Stimulated activated CD4-positive, alpha-beta T cell treated with anti-CD3 and anti-CD28 coated beads, Interleukin-1b, Interleukin-23, amount 100 ng/mL, for 24 hours (primary cell): ENCODE measurements around the gene NSG1.

Experiments used
- DNase-seq, 4 experiments: peaks; one replicate each; pipeline ENCODE4 v3.0.0-alpha.2; 2020; ENCODE audit warnings: low read depth in 4 of 4, low spot score in 1 of 4

NSG1 gene

DNA sequence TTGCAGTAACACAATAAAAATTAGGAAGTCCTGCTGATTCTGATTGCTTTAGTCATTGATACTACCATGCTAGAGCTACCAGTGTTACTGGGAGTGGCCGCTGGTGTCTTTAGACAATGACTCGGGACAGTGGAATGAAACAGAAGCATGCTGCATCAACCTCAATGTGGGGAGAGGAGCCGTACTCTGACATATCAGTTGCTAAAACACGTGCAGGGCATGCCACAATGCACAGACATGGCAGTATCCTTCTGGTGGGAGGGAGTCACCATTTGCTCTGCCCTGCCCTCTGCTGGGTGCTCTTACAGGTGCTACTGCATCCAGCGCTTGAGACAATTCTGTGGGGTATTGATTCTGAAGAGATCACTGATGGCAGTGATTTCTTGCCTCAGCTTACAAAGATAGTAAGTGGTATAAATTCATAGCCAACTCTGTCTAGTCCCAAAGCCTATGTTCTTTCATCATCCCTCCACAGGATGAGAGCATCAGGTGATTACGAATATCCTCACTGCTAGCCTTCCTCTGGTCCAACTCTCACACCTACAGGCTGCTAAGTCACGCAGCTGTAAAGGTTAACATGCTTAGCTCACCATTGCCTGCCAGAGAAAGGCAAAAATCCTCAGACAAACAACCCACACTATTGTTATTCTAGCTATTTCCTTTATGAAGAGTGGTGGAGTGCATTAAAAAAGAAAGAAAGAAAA lies 43.7 kb downstream of the NSG1 start:
- DNase-seq = peak; percentile 7 to 12 (median 10)

DNA sequence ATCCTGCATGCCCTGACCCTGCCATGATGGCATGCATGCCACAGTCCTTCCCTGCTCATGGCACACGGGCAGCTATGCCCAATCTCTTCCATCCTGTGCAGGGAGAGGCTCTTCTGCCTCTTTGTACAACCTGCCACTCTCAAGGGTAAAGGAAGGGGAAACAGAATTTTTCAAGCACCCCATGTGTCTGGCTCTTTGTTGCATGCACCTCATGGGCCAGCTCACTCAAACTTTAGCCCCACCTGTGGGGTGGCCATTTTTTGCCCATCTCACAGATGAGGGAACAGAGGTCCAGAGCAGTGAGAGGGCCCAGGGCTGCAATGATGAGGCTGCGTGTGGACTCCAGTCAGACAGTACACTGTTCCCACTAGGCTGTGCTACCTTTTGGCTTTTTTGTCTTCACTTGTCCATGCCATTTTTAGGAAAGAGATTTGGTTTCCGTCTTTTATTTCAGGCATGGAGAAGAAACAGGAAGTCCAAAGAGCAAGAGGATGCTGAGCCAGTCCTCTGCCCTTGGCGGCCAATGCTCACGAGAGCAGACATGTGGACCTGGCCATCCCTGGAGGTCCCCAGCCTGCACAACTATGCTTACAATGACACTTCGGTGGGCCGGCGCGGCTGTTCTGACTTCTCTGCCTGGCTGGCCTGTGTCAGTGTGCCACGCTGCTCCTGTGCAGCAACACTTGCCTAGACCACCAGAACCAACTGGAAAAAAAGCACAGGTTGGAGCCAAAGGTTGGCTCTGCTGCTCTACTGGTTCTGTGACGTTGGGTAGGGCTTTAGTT lies 45.6 kb downstream of the NSG1 start:
- DNase-seq = no peak

DNA sequence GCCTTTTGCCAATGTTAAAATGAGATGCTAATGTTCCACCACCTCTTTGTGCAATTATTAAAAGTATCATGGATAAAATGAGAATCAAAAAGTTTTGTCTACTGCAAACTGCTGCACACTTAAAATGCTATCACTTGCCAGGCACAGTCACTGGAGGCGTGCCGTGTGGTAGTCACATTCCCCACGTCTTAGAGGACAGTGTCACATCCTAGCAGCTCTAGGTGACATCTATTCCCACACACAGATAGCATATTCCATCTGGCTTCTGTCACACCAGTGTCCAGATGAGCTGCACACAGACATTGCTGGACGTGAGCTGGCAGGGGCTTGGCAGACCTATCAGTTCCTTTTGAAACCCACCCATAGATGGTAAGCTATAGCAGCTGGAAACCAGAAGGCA lies 47.0 kb downstream of the NSG1 start:
- DNase-seq = no peak

DNA sequence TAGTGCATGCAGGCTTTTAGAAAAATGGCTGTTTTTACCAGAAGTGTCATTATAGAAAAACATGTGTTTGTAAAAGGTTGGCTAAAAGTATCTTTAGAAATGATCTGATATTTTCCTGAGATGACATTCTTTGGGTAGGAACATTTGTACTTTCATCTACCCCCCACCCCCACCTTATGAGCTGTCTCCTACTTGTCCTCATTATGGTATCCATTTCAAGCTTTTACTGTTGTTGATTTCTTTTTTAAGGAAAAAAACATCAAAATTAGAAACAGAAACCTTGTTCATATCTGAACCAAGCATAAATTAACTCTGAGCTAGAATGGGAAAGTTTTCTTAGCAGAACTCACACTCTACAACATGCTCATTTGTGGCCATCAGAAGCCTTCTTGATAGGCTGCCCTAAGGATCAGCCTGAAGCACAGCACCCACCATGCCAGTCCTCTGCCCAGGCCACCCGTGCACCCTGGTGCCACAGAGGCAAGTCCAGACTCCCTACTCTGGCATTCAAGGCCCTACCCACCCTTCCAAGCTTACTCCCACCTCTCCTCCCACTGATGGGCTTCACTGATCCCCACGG lies 49.4 kb downstream of the NSG1 start:
- DNase-seq = no peak

DNA sequence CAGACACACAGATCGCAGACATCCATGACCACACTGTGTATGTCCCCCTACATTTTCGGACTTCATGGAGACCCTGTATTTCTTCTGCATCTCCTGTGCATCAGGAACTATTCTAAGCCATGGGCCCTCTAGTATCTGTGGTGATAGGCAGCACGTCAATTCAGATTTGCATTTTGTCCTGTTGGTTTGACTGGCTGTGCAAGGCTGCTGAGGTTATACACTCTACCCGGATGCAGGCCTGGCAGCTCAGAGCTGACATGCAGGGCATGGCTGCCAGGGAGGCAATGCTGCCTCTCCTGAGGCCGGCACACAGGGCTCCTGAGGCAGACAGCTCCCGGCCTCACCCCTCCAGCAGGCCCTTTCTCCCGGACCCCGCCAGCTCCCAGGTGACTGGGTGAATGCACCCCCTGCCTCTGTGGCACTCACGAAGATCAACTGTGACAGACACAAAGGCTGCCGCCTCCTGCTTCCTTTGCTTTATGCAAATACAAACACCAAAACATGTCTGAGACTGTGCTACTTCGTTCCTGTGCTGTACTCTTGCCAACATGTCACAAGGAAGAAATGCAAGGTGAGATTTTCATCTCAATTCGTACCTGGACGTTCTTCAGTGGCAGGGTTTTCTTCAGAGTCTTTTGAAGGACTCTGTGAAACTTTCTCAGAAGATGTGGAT lies 51.0 kb downstream of the NSG1 start:
- DNase-seq = no peak

DNA sequence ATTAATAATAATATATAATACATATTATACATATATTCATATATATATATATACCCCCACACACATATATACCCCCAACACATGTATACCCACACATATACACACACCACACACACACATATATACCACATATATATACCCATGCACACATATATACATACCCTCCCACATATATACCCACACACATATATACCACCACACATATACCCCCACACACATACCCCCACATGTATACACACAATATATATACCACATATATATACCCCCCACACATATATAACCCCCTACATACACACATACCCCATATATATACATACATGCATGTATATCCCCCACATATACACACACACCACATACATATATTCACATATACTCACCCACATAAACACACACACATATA lies 52.0 kb downstream of the NSG1 start:
- DNase-seq = no peak

DNA sequence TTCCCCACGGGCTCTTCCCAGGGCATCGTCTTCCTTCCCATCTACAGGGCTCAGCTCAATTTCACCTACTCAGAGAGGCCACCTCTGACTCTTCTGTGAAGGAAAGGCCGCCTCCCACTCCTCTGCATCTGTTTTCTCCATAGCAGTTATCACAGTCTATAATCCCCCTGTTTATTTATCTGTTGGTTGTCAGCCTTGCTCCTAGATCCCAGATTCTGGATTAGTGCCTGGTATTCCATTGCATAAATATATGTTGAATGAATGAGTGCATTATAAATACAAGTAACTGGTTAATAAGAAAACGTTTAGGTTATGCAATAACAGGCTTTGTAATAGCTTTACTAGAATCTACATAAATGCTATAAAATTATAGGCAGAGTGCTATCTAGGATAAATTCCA lies 52.9 kb downstream of the NSG1 start:
- no peak for DNase-seq

DNA sequence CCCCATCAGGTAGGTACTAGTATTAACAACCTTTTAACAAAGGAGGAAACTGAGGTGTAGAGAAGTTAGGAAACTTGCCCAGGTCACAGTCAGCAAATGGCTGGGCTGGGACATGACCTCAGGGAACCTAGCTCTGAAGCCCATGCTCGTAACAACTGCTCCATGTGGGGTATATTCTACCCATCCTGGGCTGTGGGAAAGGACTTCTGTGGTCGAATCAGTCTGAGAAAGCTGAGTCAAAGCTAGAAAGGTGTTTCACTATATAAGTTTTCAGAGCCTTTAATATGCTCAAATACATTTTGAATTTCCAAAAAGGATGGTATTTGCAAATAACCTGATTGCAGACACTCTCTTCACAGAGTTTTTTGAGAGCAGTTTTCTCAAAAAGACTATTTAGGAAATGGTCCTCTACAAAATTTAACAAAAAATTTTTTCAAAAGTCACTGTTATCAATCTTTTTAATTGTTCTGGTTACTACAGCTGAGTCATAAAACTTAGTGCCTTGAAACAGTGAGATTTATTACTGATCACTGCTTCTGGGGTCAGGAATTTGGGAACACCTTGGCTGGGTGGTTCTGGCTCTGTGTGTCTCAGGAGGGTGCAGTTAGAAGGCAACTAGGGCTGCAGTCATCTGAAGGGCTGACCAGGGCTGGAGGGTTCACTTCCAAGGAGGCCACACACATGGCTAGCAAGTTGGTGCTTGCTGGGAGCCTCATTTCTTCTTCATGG lies 53.6 kb downstream of the NSG1 start:
- no peak for DNase-seq

DNA sequence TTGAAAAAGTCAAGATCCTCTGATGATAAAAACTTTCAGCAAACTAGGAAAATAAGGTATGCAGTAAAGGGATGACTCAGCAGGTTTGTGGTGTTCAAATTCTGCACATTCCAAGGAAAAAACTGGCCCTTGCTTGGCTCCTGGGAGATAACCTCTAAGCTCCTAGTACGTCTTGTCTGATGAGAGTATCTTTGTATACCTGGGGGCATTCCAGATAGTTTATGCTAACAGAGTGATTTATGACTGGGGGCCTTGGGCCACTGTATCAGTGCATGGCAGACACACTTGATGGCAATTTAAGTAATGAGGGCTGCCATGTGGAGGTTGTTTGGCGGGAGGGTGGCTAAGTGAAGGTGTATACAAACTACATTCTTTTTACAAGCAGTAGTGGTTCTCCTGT lies 56.9 kb downstream of the NSG1 start:
- no peak for DNase-seq

DNA sequence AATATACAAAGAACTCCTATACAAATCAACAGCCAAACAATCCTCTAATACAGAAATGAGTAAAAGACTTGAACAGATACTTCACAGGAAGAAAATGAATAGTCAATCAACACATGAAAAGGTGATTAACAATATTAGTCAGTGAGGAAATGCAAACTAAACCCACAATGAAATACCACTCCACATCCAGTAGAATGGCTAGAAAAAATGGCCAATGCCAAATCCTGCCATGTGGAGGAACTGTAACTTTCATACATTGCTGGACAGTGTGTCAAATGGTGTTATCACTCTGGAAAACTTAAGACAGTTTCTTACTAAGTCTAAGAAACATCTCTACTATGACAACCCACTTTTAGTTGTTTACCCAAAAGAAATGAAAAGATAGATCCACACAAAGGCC lies 59.5 kb downstream of the NSG1 start:
- DNase-seq = no peak

DNA sequence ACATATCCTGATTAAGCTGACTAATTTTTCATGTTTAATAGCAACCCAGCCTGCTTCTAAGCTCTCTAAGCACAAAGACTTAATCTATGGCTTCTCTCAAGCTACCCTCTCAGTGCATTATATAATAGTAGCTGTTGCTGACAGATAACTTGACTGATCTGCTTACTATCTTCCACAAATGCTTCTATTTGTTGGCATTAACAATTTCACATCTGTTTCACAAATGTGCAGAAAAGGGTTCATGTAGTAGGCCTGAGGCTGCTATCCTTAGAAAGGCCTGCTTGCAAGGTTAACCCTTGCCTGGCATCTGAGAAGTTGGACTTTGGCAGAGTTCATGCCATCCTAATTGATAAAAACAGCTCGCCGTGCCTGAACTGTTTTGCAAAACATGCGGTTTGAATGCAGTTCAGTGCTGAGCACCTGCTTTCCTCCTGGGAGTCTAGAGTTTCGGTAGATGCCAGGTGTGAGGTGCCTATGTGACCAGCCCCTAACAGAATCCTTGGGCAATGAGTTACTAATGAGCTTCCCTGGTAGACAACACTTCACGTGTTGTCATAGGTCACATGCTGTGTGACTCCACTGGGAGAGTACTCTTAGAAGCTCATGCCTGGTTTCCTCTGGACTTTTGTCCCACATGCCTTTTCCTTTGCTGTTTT lies 68.4 kb downstream of the NSG1 start:
- no peak for DNase-seq

DNA sequence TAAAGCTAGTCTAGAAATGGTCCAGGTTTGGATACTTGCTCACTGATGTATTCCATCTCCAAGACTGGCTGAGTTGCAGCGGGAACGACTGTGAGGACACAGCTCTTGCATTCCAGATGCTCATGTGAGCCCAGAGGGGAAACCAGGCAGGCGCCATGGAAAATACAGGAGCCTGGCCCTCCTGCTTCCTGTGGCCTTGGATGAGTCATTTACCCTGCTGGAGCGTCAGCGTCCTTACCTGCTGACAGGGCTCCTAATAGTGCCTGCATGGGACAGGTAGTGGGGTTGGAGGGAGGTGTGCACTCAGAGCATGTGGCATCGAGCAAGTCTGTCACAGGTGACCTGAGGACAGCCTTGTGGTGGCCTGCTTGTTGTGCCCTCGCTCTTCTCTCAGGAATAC lies 69.4 kb downstream of the NSG1 start:
- DNase-seq = no peak

DNA sequence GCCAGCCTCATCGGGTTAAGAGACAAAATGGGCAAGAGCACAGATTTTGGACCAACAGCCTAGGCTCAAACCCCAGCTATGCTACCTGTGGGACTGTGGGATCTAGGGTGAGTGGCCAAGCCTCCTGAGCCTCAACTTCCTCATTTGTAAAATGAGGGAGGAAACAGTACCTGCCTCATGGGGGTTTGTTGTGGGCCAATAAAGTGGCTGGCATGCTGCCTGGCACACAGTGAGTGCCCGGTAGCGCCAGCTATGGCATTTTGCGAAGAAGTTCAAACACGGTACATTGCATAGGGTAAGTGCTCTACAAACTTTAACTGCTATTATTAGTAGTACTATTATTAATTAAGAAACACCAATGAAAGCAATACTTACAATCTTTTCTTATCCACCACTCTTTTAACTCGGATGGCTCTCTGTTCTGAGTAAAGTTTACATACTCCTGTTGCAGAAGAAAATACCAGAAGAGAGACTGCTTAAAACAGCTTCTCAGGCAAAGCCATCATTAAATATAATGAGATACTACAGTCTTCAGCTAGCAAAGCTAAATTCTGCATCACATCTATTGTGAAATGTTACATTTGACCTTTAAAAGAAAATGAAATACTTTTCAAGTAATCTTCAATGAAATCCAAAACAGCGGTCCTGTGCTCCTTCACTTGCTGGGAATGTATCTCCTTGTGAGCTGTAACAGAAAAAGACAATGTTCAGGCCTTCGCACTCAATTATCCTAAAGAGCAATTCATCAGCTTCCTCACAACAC lies 70.1 kb downstream of the NSG1 start:
- DNase-seq = no peak

DNA sequence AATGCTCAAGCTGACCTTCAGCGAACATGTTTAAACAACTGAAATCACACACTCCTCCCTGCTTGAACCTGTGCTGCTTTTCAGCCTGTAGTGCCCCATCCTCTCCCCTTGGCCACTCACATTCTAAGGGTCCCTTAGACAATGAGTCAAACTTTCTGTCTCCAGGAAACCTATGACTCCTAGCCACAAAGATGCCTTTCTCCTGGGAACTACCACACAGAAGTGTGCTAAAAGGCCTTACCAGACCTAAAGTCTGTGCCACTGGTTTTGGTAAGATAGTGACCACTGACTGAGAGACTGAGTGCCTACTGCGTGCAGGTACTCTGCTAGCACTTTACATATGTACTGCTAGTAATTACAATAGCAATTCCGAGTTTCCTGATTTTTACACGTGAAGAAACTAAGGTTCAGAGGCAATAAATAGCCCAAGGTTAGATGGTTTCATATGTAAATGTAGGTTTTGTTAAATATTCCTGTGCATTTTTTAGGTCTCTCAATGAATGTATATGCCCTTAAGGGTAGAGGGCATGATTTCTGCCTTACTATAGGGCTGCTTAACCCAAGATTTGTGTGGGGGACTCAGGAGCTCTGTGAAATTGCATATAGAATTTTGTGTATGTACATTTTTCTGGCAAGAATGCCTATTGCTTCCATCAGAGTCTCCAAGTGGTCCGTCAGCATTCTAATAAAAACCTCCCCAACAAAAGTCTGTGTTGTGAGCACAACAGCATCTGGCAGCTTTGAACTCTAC lies 71.1 kb downstream of the NSG1 start:
- DNase-seq = no peak

DNA sequence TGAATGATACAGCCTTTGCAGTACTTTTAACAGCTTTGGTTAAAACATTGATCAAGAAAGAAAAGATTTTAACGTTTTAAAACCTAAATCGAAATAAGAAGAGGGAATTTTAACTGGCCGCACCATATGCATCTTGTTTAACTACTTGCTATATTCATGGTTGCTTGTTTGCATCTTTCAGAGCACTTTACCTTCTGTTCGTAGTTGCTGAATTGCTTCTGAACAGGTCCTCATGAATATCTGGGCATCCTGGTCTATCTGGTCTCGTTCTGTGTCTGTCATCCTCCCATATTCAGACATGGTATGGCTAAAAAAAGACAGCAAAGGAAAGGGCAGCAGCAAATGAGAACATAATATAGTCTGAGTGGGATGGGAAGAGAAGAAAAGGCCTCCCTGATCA lies 72.3 kb downstream of the NSG1 start:
- no peak for DNase-seq

DNA sequence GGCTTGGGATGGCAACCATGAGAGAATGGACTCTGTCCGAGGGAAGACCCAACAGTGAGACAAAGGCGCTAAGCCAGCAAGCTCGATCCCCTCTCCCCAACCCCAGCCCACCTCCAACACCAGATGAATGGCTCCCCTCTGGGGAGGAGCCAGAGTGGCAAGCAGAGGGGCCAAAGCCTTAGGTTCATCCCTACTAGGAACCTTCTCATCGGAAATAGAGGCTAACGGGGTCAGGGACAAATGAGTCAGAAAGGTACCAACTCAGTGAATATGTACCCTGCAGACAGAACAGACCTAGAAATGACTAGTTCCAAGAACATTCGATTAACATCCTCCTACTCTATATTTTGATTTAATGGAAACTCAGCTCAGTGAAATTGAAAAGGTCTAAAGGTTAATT lies 73.9 kb downstream of the NSG1 start:
- peak in 1 of 4 experiments; percentile 2 for DNase-seq

DNA sequence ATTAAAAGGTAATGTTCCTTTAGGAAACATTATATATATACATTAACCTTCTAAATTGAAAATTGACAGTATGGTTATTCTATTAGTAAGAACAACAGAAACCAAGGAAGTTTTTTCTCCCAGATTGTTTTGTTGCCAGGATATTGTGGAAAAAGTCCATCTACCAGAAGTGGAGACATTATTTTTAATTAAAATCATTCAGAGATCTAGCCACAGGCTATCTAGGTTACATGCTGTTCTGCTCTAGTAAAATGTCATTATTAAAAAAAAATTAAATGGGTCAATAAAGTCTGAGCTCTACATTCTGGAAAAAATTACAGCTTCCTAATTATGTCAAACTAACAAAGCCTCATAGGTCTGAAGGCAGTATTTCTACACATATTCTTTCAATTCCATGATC lies 74.3 kb downstream of the NSG1 start:
- no peak for DNase-seq

DNA sequence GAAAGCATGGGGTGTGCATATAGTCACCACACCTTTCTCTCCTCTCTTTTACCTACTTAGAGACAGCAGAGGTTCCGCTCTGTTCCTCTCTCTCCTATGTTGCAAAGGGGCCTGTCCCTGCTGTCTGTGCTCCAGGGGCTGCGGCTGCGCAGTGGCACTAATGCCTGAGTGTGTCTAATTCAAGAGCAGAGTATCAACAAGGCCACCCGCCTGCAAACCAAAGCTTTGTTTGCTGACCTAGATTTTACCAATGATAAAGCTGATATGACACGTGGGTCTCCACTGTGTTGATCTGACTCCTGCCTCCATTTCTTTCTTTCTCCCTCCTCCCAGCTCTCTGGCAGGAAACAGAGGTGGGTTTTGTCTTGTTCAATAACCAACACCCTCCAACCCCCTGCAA lies 74.9 kb downstream of the NSG1 start:
- no peak for DNase-seq

DNA sequence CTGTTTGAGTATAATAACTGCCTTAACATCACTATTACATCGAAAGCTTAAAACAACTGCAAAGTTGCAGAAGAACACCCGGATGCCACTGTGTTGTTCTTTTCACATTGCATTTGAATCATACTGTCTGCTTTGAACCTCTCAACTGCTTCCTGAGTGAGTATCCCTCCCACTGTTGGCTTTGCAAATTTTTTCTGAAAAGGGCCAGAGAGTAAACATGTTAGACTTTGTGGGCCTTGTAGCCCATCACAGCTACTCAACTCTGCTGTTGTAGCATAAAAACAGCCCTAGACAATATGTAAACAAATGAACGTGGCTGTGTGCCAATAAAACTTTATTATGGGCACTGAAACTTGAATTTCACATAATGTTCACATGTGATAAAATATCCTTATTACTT lies 76.1 kb downstream of the NSG1 start:
- no peak for DNase-seq
